GM21737 (cell line): ENCODE results near the gene IFT57.
"Not testable (repeated sequence)": the region's sequence is repeated elsewhere in the genome, so short reads cannot be mapped to it uniquely, and the experiment has no call there.

ENCODE experiments used
- ATAC-seq: cut with Tn5 transposase; IDR thresholded peaks from one replicate; pipeline ENCODE4 v1.9.1; 2021; ENCODE audit warnings: mild to moderate bottlenecking, moderate library complexity; ENCODE audit not compliant: unreplicated experiment

Gene IFT57

DNA sequence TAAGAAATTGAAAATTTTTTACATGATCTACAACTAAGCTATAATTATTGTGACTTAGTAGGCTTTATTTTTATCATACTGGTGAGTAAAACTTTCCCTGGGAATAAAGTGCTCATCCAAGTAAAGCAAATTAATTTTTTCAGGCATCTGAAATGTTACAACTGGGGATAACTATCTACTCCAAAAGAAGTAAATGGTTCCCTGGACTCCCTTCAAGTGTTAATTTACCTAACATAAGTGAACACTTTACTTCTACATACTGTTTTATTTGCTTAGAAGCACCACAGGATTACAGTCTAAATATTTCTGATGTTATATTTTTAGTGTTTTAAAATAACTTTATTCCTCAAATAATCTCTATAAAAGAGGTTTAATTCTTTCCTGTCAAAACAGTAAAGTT lies 57.8 kb downstream of the IFT57 start:
- no peak for ATAC-seq

DNA sequence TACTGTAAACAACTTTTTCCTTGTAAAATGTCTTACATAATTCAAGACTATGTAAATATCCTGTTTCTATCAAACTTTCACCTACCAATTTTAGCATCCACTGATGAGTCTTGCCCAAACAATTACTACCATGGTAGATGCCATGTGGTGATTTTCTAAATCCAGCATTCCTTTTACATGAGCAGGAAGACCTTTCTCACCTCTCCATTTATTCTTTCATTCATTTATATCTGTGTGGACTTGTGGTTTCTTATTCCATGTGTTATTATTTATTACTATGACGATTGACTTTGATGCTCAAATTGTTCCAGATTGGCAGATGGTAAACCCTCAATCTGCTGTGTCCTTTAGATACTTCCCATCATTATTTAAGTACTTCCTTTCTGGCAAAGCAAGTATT lies 62.4 kb downstream of the IFT57 start:
- no peak for ATAC-seq

DNA sequence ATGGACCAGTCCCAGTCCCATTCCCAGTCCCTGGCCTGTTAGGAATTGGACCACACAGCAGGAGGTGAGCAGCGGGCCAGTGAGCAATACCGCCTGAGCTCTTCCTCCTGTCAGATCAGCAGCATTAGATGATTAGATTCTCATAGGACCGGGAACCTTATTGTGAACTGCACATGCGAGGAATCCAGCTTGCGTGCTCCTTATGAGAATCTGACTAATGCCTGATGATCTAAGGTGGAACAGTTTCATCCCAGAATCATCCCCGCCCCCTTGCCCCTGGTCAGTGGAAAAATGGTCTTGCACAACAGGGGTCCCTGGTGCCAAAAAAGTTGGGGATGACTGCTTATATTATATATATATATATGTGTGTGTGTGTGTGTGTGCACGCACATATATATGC lies 63.1 kb downstream of the IFT57 start:
- no peak for ATAC-seq

DNA sequence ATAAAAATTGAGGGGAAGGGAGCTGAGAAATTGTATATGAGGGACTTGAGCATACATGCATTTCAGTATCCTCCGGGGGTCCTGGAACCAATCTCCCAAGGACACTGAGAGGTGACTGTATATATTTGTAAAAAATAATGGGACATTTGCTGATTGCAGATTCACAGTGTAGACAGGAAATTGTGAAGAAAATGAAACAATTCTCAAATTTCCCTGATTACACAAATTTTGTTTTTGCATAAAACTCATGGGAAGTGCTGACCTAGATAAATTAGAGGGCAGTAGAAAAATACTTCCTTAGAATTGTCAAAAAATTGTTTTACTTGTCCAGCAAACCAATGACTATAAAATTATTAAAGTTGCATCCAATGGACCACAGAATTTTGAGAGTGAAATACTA lies 64.0 kb downstream of the IFT57 start:
- ATAC-seq: no peak

DNA sequence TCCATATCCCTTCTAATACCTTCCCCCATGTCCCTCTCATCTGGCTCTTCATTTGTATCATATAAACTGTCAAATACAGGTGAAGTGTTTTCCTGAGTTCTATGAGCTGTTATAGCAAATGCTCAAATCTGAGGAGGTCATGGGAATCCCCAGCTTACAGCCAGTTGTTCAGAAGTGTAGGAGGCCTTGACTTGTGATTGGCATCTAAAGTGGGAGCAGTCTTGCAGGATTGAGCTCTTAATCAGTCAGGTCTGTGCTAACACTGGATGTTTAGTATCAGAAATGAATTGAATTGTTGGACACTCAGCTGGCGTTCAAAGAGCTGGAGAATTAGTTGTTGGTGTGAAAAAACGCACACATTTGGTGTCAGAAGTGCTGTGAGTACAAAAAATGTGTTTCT lies 65.0 kb downstream of the IFT57 start:
- ATAC-seq: no peak

DNA sequence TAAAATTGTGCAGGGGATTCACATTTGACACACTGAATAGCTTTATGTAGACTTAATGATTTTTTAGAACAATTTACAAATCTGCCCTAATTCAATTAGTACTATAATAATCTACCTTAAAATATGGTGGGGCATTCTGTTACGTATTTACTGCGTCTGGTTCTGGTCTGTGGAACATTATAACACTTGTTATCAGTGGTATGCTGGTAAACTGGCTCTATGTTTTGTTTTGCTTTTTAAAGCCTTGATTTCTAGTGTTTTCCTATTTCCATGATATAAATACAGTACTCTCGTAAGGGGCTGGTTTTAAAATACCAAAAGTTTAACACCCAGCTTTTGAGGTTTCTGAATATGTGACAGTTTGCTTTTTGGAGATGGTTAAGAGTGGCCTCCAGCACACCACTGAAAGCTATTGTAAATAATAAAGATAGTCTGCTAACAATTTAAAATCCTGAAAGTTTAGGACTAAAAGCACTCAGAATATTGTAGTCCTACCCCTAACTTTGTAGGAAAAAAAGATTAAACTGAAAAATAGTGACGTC lies 65.8 kb downstream of the IFT57 start:
- no peak for ATAC-seq

DNA sequence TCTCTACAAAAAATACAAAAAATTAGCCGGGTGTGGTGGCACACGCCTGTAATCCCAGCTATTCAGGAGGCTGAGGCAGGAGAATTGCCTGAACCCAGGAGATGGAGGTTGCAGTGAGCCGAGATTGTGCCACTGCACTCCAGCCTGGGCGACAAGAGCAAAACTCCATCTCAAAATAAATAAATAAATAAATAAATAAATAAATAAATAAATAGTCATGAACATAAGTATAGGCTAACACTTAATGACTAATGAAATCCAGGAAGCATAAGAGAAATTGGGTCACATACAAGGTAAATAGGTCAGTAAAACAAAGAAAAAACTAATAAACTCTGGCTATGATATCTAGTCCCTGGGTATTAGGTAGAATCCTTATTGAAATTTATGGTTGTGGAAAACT lies 66.6 kb downstream of the IFT57 start:
- ATAC-seq: not testable (repeated sequence)

DNA sequence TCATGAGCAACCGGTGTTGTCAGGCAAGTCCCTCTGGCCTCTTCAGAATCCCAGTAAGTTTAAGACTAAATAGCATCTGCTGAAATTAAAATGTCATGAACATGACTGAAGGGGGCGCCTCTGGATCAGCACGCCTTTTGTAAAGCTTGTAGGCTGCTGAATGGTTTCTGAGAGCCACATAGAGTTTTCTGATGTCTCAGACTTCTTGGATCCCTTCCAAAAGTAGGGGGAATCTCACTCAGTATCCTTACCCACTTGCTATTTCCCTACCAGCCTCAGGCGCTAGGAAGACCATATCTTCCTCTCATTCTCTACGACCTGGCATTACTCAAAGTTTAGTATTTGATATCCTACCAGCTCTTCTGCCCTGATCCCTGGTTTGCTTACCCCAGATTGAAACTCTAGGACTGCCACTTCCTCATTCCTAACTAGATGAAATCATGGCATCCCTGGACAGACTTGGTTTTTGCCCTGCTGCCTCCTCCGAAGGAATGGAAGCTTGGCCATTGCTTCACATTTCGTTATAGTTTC lies 68.7 kb downstream of the IFT57 start:
- peak; percentile 52 for ATAC-seq

DNA sequence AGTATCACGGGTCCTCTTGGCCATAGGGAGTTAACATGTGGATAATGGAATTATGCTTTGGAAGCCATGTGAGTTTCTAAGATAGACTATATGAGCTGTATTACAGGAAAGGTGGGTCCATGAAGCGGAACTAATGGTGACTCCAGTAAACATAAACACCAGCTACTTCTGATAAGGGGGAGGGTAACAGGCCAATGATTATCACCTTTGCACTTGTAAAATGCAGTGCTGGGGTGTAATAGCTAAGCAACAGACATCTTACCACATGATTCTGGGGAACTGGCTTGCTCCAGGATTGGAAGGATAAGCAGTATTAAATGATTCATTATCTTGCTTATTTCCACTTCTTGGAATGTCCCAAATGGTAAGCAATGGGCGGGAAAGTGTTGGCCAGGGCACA lies 70.0 kb downstream of the IFT57 start:
- no peak for ATAC-seq

DNA sequence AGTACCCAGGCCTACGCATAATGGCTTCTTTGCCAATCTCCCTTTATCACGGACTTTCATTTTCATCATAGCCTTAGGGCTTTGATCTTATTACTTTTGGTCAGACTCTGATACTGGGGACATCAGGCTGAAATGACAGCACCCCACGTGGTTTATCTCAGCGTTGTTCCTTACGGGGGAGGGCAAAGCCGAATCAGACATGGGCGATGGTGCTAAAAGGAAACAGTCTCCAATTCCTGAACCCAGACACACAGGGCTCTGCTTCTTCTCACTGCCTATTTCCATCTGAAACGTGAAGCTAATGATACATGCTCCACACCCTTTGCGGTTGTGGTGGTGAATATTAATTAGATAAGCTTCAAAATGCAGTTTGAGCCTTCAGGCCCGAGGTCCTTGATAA lies 72.0 kb downstream of the IFT57 start:
- no peak for ATAC-seq

DNA sequence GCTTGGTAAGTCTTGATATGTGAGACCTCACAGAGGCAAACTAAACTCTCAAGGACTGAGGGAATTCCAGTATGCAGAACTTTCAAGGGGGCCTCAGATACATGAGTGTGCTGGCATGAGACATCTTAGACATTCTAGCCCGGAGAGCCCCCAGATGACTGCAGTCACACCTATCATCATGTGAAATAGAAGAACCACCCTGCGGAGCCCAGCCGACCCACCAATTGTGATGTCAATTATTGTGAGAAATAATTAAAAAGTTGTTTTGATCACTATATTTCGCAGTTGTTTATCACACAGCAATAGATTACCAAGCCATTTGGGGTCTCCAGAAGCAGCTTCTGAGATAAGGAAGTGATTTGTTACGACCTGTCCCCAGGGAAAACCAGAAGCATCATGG lies 76.1 kb downstream of the IFT57 start:
- ATAC-seq: no peak

DNA sequence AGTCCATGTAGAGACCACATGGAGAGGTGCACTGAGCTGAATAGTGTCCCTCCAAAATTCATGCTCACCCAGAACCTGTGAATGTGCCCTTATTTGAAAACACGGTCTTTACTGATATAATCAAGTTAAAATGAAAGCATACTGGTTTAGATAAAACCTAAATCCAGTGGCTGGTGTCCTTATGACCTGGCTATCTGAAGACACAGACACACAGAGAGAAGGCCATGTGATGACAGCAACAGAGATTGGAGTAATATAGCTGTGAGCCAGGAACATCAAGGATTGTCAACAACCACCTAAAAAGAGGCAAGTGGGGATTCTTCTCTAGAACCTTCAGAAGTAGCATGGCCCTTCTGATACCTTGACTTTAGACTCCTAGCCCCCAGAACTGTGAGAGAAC lies 76.6 kb downstream of the IFT57 start:
- ATAC-seq: no peak

DNA sequence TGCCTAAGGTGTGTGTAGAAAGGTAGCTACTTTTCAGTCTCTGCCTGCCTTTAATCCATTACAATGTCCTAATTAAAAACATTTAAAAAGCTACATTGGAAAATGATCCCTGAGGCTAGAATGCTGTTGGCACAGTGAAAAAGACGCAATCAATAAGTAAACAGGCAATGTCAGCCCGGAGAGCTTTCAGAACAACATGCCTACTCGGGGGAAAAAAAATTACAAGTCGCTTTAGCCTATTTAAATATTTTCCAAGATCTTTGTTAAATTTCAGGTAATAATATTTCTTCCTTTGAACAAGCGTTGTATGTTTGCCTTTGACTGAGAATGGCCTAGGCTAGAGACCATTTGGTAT lies 84.8 kb downstream of the IFT57 start:
- no peak for ATAC-seq

DNA sequence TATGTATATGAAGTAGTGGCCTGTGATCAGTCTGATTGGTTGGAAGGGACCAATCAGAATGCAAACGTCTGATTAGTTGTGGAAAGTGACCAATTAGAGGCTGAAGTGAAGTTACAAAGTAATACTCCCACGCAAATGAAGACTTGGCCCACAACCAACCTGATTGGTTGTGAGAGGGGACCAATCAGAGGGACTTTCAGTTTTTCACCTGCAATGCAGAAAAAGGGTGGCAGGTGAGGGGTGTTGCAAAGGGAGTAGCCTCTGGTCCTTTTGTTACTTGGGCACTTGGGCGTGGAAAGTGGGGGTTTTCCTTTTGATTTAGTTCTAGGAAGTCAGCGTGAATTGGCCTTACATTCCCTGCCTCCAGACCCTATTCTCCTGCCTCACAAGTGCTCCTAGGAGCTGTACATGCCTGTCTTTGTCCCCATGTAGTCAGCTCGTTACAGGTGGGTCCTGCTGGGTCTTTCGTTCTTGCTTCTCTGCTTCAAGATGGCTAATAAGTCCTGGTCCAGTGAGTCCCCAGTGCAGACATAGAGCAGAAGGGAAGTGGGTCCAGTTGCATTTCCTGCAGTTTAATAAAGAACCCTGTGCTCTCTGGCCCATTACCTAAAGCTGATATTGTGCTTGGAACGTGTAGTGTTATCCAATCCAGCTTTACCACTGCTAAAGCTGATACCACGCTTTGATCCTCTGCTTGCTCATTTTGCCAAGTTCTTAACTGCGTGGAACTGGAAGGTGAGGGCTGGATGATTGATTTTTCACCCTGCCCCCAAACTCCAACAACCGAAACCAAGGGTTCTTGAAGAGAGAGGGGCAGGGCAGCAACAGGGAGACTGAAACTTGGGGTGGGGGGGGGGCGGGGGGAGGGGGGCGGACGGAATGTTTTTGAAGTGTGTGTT lies 85.4 kb downstream of the IFT57 start:
- no peak for ATAC-seq

DNA sequence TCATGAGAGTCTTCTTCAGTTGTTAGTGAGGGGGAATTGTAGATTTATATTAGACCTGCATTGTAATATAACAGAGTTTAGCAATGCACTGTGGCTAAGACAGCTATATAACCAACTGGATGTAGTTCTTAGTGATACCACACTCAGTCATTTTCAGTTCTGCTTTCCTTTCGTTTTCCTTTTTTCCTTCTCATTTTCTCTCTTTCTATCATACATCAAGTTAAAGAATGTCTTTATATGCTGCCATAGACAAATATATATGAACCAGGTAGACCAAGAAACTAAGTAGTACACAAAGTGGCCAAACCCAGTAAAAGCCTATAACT lies 87.7 kb downstream of the IFT57 start:
- peak; percentile 37 for ATAC-seq

DNA sequence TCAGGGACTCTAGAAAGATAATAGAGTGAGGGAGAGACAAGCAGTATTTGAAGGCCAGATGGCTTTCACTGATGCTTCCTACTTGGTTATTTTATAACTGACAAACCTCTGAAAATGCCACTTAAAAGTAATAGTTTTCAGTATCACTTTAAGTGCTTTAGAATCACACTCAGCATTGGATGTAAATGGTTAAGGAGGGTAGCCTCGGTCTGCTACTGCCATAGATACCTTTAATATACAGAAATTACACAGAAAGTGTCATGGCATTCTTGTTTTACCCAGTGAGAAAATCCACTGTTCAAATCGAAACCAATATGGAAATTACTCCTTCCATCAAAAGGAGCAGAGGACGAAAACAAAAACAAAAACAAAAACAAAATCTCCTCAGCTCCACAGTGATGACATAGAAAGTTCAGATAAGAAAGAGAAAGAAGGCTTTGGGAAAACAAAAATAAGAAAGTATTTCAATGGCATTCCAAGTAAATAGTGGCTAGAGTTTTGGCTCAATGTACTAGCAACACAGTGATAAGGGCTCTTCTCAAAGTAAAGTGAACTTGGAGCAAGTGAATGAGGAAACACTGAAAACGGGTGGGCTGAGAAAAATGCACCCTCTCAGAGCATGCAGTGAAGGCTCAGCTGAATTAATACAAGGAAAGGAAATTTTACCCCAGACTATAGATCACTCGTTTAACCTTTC lies 88.2 kb downstream of the IFT57 start:
- peak; percentile 40 for ATAC-seq

DNA sequence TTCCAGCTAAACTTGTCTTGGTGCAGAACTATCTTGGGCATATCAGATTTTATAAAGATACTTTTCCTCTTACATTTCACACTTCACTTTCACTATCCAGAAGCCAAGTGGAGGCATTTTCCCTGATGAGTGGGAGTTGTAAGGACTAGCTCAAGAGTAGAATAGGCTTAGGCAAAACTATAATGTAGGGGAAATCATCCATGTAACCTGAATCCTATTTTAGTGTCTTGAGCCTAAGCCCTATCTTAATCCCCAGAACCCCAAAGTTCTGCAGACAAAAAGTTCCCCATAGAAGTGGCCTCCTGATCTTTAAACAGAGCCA lies 89.2 kb downstream of the IFT57 start:
- ATAC-seq: no peak

DNA sequence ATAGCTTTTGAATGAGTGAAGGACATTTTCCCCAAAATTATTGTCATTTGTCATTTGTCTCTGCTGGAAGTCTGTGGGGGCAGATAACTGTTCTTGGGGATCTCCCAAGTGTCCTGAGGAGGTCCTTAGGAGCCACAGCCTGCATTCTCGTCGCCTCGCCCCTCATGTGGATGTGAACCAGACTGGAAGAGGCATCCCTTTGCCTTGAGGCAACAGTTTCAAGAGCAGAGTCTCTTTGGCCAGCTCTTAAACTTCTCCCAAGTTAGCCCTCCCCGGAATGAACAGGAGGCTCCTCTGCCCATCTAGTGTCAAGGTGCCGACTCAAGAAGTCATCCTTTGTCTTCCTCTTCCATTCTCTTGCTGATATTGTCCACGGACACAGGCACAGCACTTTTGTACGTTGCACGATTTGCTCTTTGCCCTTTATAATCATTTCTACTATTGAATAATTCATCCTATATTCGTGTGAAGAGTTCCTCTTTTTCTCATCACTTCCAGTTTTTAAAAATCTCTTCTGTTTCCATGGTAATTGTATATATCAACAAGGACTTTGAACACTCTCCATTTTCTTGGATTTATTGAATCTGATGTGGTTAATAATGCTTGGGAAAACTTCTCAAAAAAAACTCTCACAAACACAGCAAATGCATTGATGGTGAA lies 90.6 kb downstream of the IFT57 start:
- no peak for ATAC-seq

DNA sequence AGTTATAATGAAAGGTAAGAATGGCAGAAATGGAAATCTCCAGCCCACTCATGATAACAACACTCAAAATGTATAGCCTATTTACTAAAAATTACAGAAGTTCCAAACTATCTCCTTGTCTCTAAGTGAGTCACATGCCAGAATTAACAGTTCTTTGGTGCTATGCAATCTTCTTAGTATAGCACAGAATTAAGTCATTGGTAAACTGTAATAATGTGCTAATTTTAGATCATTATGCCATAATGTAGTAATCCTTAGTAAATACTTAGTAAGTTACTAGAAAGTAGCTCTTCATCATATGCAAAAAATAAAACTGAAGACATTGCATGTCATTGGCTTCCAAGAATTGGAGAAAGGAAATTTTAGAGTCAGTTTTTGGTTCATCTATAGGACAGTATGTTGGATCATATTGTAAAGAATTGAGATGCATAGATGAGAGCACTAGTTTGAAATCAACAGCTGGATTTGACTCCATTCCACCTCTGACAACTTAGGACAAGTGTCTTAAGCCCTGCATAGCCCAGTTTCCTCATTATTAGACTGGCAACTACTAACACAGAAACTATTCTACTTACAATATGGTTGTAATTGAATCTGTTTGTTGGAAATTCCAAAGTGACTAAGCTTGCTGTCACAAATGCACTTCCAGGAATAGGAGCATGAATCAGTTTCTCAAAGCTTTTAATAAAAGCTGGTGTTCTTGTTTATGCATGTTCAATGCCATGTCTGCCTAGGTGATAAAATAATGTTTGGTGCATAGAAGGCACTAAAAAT lies 91.3 kb downstream of the IFT57 start:
- no peak for ATAC-seq

DNA sequence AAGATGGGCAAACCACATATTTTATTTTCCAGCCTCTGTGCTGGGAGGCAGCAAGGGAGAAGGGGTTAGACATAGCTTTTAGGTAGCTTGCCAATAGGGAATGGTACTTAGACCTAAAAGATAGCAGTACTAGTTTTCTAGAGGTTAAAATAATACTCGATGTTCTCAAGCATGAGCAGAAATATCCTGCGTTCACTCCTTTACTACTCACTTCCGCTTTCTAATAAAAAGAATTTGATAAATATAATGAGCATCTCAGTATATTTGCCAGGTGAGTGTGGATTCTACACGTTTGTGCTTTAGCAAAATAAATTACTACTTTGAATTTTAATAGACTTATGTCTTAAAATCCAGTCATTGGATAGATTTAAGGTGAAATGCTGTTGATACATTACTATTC lies 92.0 kb downstream of the IFT57 start:
- no peak for ATAC-seq
